ENCODE results near the gene VPS33B. TPM values are rescaled to one million over a fixed set of nuclear protein-coding genes. Genes with fewer than 3 reads are reported as not detected.

Gene VPS33B
- total RNA-seq, 1 experiment from 2014 or later, result 18.4 TPM

DNA sequence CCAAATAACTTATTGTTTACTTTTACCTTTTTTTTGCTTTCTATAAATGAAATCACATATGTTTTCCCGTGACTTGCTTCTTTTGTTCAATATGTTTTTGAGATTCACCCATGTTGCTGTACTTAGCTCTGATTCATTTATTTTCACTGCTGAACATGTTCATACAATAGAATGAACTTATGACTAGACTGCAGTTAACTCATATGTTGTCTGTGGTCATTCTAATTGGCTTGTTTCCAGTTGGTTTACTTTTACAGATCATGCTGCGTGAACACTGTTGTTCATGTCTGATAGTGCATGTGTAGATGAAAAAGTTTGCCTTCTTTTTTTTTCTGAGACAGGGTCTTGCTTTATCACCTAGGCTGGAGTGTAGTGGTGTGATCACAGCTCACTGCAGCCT, 46.0 kb upstream of the VPS33B start:
- Mint-ChIP-seq H3K4me1 (ENCODE audit: low read depth, unreplicated experiment) (peaks cover 11% of the 10 kb centered on the region), H3K36me3 (ENCODE audit: insufficient read depth, unreplicated experiment) (no peaks in the 10 kb centered on the region), H3K9me3 (ENCODE audit: low read depth, unreplicated experiment) (peaks cover 3% of the 10 kb centered on the region), H3K27ac (ENCODE audit: unreplicated experiment) (no peak overlapping the region), H3K4me3 (ENCODE audit: low read depth, unreplicated experiment) (no peak overlapping the region), H3K27me3 (ENCODE audit: unreplicated experiment) (peaks cover 9% of the 10 kb centered on the region)
- TF ChIP-seq, protein P1, sequence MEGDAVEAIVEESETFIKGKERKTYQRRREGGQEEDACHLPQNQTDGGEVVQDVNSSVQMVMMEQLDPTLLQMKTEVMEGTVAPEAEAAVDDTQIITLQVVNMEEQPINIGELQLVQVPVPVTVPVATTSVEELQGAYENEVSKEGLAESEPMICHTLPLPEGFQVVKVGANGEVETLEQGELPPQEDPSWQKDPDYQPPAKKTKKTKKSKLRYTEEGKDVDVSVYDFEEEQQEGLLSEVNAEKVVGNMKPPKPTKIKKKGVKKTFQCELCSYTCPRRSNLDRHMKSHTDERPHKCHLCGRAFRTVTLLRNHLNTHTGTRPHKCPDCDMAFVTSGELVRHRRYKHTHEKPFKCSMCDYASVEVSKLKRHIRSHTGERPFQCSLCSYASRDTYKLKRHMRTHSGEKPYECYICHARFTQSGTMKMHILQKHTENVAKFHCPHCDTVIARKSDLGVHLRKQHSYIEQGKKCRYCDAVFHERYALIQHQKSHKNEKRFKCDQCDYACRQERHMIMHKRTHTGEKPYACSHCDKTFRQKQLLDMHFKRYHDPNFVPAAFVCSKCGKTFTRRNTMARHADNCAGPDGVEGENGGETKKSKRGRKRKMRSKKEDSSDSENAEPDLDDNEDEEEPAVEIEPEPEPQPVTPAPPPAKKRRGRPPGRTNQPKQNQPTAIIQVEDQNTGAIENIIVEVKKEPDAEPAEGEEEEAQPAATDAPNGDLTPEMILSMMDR (IDR thresholded peaks at IDR 0.05; ENCODE audit: unreplicated experiment), result no peak
- no peak for DNase-seq
- CTCF ChIA-PET, result no interaction called here
- intact Hi-C loops (cut with micrococcal nuclease; ENCODE audit: unreplicated experiment), result no loop called here
- BruUV-seq (replicated peaks), result no TSS peak

DNA sequence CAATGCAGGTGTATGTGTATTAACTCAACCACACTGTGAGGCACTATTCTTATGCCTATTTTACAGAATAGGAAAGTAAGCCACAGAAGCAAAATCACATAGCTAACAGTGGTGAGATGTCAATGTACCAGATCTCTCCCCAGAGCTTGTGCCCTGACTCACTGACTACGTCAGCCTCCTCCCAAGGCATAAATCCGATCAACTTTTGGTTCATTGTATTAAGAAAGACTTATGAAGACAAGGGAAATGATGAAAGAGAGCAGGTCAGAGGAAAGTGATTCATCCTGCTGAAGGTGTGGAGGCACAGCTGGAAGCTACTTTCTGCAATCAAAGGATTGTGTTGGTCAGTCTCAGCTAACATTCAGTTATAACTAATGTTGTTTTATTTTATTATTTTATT, 44.6 kb upstream of the VPS33B start:
- Mint-ChIP-seq H3K36me3 (ENCODE audit: insufficient read depth, unreplicated experiment) (no peaks in the 10 kb centered on the region), H3K9me3 (ENCODE audit: low read depth, unreplicated experiment) (peaks cover 3% of the 10 kb centered on the region), H3K4me1 (ENCODE audit: low read depth, unreplicated experiment) (peaks cover 11% of the 10 kb centered on the region), H3K27ac (ENCODE audit: unreplicated experiment) (no peak overlapping the region), H3K27me3 (ENCODE audit: unreplicated experiment) (peaks cover 4% of the 10 kb centered on the region), H3K4me3 (ENCODE audit: low read depth, unreplicated experiment) (no peak overlapping the region)
- BruUV-seq (replicated peaks), result no TSS peak
- intact Hi-C loops (cut with micrococcal nuclease; ENCODE audit: unreplicated experiment), result no loop called here
- CTCF ChIA-PET, result no interaction called here
- TF ChIP-seq, protein P1 (IDR thresholded peaks at IDR 0.05; ENCODE audit: unreplicated experiment), result no peak
- DNase-seq, result no peak

DNA sequence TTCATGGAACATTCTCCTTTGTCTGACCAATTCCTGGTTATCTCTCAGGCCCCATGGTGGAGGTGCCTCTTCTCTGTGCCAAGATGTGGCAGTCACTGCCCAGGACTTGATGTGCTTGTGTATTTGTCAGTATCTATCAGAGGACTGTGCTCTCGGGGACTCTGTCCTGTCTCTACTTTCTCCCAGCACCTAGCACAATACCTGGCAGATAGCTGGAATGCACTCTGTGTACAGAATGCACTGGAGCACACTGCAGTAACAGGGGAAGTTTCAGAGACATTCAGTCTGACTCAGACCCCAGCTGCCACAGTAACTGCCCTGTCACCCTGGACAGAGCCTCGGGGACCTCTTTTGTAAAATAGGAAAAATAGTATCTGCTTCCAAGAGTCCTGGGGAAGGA, 43.1 kb upstream of the VPS33B start:
- Mint-ChIP-seq H3K27ac (ENCODE audit: unreplicated experiment) (no peak overlapping the region), H3K4me1 (ENCODE audit: low read depth, unreplicated experiment) (peaks cover 11% of the 10 kb centered on the region), H3K27me3 (ENCODE audit: unreplicated experiment) (peaks cover under 1% of the 10 kb centered on the region), H3K4me3 (ENCODE audit: low read depth, unreplicated experiment) (no peak overlapping the region), H3K9me3 (ENCODE audit: low read depth, unreplicated experiment) (peaks cover 3% of the 10 kb centered on the region), H3K36me3 (ENCODE audit: insufficient read depth, unreplicated experiment) (no peaks in the 10 kb centered on the region)
- TF ChIP-seq, protein P1 (IDR thresholded peaks at IDR 0.05; ENCODE audit: unreplicated experiment), result no peak
- intact Hi-C loops (cut with micrococcal nuclease; ENCODE audit: unreplicated experiment), result no loop called here
- CTCF ChIA-PET, result no interaction called here
- no TSS peak for BruUV-seq (replicated peaks)
- no peak for DNase-seq

DNA sequence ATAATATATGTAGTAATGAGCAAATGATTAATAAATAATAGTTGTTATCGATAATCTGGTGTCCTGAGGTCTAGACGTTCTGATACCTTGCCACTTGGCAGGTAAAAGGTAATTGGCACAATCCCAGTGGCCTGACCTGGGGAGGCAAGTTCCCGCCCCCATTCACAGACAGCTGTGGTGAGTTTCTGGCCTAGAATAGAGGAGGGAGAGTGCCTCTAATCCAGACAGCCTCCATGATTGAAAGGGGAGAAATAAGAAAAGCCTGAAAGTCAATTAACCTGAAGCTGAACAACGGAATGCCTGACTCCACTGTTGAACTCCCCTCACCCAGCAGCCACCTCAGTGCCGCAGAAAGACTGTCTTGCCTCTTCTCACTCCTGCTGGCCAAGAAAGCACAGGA, 39.6 kb upstream of the VPS33B start:
- CTCF ChIA-PET, result interaction anchor here (1.0 kb wide), 1 partner anchor 210 kb away, joined by 3 read pairs; no protein-coding TSS in a partner anchor
- Mint-ChIP-seq H3K4me1 (ENCODE audit: low read depth, unreplicated experiment) (no peaks in the 10 kb centered on the region), H3K4me3 (ENCODE audit: low read depth, unreplicated experiment) (no peak overlapping the region), H3K27ac (ENCODE audit: unreplicated experiment) (no peak overlapping the region), H3K9me3 (ENCODE audit: low read depth, unreplicated experiment) (peaks cover 3% of the 10 kb centered on the region), H3K27me3 (ENCODE audit: unreplicated experiment) (peaks cover 35% of the 10 kb centered on the region), H3K36me3 (ENCODE audit: insufficient read depth, unreplicated experiment) (no peaks in the 10 kb centered on the region)
- DNase-seq, result no peak
- no TSS peak for BruUV-seq (replicated peaks)
- TF ChIP-seq, protein P1 (IDR thresholded peaks at IDR 0.05; ENCODE audit: unreplicated experiment), result no peak
- intact Hi-C loops (cut with micrococcal nuclease; ENCODE audit: unreplicated experiment), result no loop called here

Measured in Calu3 (cell line).